HG02852 (cell line): ENCODE data around the gene N4BP2L1.
A peak's percentile ranks its signal among the peaks of the same experiment; 100 is the strongest.

ENCODE experiments used
- ATAC-seq: cut with Tn5 transposase; IDR thresholded peaks from one replicate; pipeline ENCODE4 v1.9.1; 2021; ENCODE audit warnings: mild to moderate bottlenecking, moderate library complexity; ENCODE audit not compliant: unreplicated experiment

N4BP2L1 gene

DNA sequence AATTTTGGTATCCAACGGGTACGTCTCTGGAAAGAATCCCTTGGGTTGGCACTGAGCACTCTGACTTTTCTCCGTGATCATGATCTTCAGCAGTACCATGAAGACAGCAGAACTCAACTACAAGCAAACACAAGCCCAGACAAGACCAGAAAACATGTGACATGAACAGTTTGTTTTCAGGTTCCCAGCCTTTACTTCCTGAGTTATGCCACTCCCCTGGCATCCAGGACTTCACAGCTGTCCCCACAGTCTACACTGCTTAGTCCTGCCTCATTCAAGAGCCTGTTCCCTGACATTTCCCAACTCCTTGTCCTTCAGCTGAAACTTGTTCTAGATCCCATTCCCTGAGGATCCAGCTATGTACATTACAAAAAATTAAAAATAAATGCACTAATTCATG is 4.9 kb upstream of the N4BP2L1 start:
- no peak for ATAC-seq

DNA sequence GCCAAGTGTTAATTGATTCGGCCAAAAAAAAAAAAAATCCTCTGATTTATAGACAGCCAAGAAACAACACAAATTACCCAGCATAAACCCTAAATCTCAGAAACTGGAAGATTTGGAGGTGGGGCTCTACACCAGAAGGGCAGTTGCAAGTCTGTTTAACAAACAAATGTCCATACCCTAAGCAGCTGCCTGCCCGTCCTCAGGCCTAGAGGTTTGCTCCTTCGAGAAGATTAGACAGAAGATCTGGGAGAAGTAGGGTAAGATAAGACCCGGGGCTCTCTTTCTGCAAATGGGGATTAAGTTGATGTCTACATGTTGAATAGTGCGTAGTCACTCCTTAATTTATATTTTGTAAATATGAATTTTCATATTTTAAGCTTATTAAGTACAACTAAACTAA is 3.4 kb upstream of the N4BP2L1 start:
- ATAC-seq: no peak

DNA sequence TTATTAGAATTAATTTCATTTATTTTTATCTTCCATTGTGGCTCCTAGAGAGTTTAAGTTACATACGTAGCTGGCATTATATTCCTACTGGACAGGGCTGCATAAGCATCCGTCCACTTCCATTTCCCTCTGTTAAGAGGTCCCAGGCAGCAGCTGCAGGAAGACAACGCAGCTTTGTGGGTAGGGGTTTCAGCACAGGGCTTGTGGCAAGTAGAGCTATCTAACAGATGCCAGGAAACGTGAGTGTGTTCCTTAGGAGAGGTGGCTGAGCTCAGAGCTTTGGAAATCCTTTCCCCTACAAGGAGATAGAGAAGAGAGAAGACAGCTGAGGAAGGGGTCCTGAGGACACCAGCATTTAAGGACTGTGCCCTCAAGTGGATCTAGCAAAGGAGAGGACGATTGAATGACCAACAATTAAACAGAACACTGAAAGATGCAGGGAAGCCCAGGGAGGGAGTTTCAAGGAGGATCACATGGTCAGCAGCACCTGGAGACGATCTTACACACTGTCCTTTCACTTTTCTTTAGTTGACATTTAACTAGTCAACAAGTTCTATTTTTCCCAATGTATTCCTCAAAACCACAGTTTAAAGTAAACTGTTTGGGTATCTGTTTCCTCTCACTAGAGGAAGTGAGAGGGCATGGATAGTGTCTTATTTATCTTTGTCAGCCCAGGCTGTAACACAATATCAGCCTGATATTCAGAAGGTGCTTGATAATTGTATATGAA is 2.3 kb upstream of the N4BP2L1 start:
- no peak for ATAC-seq

DNA sequence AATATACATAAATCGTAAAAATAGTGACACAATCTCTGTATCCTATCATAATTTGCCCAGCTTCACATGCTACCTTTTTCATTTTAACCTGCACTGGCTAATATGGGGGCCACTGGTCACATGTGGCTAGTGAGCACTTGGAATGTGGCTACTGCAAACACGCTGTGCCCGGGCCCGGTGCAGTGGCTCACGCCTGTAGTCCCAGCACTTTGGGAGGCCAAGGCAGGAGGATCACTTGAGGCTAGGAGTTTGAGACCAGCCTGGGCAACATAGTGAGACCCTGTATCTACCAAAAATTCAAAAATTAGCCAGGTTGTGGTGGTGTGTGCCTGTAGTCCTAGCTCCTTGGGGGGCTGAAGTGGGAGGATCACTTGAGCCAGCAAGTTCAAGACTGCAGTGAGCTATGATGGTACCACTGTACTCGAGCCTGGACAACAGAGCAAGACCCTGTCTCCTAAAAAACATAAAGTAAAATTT is 1.5 kb upstream of the N4BP2L1 start:
- ATAC-seq: no peak

DNA sequence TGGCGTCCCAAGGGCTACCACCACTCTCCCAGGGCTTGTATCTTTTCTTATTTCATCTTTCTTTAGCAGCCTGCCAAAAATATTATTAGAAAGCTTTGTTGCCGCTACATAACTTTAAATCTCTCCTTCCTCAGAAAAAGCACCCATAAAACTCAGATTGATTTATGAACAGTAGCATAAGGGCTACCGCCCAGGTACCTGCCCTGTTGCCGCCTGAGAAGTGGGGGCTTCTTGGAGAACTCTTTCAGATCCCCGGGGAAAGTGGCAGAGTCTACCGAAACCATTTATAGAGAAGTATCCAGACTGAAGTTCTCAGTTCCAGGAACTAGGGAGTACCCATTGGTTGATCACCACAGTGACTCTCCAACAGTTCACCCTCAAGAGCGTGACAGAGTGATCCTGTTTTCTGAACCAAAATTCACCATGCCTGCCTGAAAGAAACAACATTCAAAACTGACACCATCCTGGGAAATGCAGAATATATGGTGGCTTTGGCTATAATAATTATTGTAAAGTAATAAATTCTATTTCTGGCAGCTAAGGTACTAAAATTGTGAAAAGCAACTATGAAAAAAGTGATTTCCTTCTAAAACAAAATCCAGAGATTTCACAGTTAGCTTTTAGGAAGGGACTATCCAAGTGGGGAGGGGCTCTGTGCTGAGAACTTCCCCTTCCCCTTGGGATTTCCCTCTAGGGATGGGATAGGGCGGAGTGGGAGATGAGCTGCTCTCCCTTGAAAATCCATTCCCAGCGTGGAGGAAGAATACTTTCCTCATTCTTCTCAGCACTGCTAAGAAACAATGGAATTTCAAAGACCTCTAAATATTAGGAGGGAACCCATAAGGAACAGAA is 877 bp upstream of the N4BP2L1 start:
- ATAC-seq: no peak

DNA sequence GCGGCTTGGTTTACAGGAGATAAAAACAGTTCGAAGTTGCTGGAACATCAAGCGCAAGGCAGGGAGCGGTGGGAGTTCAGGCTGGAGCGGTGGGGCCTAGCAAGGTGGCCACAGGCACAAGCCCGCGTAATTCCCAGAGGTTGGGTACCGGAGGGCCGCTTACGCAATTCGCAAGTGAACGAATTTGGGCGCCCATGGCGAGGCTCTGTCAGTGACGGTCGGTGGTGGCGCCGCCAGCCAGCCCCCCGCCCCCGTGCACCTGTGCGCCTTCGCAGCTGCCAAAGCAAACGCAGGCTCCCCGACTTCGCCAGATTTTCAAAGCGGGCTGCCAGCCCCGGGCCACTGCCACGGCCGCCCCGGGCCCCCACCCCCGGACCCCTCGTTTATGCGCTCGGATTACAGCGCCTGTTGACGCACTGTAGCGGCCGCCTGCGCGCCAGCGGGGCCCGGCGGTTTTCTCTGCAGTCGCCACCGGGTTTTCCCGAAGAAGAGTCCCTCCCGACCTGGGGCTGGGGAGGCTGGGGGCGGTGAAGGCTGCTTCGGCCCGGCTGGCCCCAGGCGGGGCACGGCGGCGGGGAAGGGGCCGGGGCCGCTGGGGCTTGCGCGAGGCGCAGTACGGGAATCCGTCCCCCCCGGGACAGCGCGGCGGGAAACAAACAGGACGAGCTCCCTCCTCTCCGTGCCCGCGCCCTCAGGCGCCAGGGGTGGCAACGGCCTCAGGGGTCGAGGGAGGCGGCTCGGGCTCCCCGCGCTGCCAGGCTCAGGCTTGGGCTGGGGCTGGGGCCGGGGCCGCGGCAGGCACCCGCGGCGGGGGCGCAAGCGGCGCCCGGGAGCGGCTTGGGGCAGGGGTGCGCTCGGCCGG is 709 bp downstream of the N4BP2L1 start:
- peak; percentile 17 for ATAC-seq

DNA sequence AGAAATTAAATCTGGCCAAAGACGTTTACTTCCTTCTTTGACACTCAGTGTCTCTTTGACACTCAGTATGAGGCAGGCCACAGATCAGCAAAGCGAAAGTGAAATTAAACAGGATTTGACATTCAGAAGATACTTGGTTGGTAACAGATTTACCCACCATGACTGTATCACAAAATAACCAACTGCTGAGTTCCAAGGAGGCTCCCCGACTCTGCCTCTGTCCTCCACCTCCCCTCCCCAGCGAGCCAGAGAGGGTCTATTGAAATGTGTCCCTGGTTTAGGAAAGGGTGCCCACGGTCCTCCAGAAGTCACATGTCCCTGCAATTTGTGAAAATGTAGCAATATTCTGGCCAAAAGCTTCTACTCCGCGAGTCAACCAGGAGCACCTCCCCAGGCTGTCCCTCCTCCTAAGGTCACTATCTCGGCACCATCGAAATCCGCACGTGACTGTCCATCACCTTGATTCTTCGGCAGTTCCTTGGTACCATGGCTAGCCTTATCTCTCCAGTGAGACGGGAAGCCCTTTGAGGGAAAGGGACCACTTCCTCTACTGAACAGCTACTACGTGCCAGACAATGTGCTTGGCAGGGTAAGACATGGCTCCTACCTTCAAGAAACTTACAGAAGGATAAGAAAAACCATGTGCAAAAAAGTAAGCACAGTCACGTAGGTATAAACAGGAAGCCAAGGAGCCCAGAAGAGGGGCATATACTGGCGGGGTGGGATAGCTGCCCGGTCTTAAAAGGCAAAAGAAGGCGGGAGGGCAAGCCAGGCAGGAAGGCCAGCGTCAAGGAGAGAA is 1.5 kb downstream of the N4BP2L1 start:
- ATAC-seq: peak; percentile 34

DNA sequence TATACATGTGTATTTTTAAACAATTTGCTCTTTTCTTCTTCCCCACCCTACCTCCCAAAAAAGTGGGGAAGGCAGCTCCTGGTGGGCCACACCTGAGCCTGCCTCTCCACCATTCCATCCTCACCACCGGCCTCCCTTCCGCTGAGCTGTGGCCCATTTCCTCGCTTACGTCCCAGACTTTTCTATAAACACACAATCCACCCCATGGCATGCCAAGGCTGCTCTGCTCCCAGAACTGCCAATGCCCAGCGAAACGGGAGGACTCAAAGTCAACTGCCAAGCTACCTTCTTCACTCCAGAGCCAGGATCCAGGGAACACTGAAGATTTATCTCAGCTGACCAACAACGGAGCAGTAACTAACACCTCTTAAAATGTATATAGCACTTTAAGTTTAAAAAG is 2.8 kb downstream of the N4BP2L1 start:
- ATAC-seq: no peak

DNA sequence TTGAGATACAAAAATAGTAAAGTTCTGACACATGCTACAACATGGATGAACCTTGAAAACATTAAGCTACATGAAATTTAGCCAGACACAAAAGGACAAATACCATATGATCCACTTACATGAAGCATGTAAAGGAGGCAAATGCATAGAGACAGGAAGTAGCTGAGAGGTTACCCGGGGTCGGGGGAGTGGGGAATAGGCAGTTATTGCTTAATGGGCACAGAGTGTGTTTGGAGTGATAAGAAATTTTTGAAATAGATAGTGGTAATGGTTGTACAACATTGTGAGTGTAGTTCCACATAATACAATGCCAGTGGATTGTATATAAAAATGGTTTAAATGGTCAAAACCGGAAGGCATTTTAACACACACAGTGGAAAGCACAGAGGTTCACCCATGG is 4.3 kb downstream of the N4BP2L1 start:
- no peak for ATAC-seq

DNA sequence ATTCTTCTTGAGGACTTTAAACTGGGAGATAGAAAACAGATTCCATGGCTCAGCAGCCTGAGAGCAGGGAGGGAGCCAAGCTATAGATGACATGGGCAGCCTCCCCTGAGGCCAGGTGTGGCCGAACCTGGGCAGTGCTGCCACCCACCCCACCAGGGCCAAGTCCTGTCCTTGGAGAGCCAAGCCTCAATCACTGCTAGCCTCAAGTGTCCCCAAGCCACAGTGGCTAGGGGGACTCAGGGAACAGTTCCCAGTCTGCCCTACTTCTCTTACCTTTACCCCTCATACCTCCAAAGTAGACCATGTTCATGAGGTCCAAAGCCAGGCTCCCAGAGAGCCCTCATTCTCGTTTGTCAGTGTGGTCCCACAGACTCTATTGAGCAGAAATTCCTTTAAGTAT is 8.1 kb downstream of the N4BP2L1 start:
- no peak for ATAC-seq

DNA sequence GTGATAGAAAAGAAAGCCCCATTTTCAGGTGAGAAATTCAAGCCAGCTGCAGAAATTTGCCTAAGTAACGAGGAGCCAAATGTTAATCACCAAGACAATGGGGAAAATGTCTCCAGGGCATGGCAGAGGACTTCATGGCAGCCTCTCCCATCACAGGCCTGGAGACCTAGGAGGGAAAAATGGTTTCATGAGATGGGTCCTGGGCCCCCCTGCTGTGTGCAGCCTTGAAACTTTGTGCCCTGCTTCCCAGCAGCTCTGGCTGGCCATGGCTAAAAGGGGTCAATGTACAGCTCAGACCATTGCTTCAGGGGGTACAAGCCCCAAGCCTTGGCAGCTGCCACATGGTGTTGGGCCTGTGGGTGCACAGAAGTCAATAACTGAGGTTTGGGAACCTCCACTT is 9.9 kb downstream of the N4BP2L1 start:
- ATAC-seq: no peak

DNA sequence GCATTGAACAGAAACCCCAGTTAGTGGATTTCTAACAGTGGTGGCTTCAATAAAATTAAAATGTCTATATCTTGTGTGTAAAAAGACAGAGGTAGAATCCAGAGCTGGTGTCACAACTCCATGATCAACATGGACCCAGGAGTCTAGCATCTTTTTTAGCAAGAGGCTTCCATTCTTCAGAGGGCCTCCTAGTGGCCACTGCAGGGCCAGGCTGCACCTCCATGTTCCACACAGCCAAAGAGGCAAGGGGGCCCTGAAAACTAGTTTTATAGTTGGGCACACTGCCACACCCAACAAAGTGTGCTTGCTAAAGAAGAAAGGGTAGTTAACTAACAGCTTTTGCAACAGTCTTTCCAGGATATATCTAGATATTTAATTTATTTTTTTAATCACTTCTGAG is 12.9 kb downstream of the N4BP2L1 start:
- ATAC-seq: no peak

DNA sequence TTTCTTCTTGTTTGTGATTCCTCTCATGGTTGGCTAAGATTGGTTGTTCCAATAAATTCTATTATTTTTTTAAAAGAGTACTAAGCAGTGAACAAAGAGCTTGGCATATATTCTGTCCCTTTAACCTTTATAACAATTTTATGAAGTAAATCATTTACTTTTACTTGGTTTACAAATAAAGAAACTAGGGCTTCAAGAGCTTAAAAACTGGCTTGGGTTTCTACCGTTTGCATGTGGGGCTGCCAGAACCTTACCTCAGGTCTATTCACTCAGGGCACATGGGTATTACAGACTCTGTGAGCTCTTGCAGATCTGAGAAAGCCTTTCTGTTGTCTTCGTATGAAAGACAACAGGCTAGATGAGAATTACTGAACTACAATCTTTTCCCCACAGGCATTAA is 13.3 kb downstream of the N4BP2L1 start:
- ATAC-seq: no peak

DNA sequence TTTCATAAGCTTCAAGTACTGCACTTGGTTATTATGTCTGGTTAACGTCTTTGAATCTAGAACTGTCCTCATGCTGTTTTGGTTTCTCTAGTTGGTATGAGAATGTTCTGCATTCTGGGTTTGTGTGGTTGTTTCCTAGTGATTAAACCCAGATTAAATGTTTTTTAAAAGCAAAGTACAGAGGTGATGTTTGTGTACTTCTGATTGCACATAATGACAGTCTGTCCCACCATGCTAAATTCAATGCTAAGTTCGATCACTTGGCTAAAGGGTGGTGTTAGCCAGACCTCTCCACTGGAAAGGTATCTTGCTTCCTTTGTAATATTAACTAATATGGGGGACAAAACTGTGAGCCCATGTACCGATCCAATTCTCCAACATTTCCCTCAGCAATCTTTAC is 14.6 kb downstream of the N4BP2L1 start:
- no peak for ATAC-seq

DNA sequence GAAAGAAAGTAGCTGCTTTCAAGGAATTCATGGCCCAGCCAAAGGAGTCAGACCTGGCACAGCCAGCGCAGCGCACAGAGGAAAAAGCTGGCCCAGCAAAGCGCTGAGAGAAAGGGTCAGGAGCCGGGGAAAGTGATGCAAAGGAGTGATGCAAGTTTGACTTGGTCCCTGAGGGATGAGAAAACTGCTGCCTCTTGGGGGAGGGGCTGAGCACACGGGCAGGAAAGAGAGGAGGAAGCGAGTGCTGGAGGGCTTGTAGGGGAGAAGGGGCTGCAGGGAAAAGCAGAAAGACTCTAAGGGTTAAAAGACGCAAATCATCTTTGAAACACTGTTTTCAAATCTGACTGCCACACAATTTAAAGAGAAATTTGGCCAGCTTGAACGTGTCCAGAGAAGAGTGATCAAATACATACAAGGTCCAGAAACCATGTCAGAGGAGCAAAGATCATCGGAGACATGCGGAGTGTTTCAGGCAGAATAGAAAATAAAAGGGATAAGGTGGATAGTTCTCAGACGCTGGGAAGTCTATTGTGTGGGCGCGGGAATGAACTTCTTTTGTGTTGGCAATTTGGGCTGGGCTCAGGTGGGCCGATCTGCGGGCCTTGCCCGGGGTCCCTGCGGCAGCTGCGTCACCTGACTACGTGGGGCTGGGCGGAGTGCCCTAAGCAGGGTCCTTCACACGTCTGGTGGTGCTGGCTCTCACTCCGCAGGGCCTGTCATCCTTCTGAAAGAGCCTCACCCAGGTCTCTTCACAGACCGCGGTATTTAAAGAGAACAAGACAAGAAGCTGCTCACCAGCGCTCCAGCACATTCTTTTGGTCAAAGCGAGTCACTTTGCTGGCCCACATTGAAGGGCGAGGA is 18.1 kb downstream of the N4BP2L1 start:
- ATAC-seq: no peak

DNA sequence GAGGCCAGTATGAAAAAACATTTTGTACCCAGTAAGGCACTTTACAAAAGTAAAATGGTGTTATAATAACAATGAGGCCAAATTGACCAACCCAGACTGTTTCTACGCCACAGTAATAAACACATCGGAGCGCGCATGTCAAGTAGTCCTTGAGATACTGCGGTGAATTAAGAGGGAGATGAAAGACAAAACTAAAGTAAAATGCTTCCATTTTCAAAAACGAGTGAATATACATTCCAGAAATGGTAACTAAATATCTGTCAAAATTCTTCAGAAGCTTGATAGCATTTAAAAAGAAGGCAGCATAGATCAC is 19.0 kb downstream of the N4BP2L1 start:
- no peak for ATAC-seq

DNA sequence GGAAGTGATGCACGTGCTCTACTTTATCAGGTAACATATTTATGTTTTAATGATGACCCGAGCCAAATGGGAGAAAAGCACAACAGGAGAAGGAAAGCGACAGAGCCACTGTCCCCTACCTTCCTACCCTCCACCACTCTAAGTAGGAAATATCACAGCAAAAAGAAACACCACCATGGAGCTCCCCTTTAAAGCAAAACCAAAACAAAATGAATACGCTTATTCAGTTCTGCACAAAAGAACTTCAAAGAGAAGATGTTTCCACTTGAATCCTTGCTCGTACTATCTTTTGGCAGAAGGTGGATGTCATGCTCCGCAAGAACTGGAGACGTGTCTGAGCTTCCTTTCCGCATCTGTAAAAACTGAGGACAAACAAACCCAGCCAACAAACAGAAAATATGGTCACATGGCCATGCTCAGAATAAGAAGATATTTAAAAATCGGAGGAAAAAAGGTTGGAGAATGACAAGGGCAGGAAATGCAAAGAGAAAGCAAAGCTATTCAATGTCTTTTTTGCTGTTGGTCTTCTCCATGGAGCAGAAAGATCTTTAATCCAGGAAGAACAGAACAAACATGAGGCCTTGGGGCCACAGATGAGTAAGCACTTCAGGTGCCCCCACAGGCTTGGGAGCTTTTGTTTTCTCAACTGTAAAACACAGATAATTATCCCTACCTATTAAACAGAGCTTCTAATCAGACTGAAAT is 19.5 kb downstream of the N4BP2L1 start:
- ATAC-seq: peak; percentile 26

DNA sequence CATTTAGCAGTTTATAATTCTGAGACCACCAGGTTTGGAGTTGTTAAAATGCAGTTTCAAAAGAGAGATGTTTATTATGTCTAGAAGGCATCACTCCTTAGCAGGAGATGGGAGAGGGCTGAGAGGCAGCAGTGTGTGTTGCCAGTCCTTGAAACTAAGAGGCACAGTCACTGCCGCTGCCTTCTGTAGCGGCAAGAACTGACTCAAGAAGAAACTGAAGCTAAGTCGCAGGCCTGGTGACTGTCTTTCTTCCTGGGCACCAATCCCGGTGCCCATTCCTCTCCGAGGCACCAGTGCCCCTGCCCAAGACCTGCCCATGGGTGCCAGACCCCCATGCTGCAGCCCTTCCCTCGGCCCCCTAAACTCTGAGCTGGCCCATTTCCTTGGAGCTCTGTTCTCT is 20.1 kb downstream of the N4BP2L1 start:
- peak; percentile 52 for ATAC-seq

DNA sequence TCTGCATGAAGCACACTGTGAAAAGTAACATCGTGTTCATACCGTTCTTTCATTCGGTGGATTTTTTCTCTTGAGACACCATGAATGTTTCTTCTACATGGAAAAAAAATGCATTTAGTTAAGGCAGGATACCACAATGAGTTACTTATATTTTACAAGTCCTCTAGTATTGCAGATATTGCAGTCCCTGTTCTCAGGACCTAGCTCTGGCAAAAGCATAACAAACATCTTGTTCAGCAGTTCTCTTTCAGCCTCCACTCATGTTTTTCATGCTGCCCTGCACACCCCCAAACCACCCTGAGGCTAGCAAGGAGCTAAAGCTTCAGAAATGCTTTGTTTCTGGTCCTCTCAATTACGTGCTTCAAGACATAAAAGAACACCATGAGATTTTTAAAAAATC is 24.8 kb downstream of the N4BP2L1 start:
- ATAC-seq: no peak
